ENCODE data around the gene ADGRB2.

- TF ChIP-seq CTCF (tag by site-specific recombination; IDR thresholded peaks at IDR 0.05) (no peak), ZNF670 (tag by site-specific recombination; IDR thresholded peaks at IDR 0.05; ENCODE audit: low read depth) (no peak), ZNF223 (tag by site-specific recombination; IDR thresholded peaks at IDR 0.05) (no peak)
These were observed 20.3 kb upstream of the ADGRB2 start for GRCh38 chr1:31784356-31785019.
